GM21786 (cell line): ENCODE data around the gene CYFIP2.

ENCODE experiments used
- ATAC-seq: cut with Tn5 transposase; IDR thresholded peaks from one replicate; pipeline ENCODE4 v1.9.1; 2021; ENCODE audit not compliant: unreplicated experiment

CYFIP2 gene

DNA sequence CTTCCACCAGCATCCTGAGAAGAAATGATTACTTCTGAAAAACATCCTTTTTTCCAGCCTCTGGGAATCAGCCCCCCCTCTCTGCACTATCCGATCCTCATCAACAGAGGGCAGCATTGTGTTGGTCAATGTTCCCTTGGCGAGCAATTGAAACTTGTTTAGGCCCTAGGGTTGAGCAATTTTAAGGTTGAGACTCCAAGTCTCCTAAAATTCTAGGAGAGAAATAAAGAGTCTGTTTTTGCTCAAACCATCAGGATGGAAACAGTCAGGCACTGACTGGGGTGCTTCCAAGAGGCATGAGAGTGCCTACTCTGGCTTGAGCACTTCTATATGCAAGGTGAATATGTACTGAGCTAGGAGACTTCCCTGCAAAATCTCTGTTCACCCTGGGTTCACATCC is 12.4 kb upstream of the CYFIP2 start:
- ATAC-seq: peak; percentile 34

DNA sequence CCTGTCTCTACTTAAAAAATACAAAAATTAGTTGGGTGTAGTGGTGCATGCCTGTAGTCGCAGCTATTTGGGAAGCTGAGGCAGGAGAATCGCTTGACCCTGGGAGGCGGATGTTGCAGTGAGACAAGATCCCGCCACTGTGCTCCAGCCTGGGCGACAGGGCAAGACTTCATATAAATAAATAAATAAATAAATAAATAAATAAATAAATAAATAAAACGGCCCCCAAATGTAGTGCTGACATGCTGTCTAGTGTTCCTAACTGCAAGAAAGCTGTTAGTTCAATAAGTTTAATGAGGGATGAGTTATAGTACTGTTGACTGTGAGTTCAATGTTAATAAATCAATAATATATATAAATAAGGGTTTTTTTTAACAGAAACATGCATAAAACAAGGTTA is 7.5 kb upstream of the CYFIP2 start:
- no peak for ATAC-seq

DNA sequence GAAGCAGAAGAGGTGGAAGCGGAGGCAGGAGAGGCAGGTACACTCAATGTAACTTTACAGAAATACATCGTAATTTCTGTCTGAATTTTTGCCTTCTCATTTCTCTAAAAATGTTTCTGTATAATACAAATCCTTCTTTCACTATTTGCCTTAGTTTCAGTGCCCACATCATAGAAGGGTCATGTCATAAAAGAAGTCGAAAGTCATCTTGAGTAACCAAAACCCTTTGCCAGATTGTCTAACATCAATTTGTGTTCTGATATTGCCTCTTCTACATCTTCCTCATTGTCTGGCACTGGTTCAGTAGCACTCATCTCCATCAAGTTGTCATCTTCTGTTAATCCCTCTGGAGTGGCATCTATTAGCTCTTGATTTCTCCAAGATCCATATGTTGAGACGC is 6.2 kb upstream of the CYFIP2 start:
- no peak for ATAC-seq

DNA sequence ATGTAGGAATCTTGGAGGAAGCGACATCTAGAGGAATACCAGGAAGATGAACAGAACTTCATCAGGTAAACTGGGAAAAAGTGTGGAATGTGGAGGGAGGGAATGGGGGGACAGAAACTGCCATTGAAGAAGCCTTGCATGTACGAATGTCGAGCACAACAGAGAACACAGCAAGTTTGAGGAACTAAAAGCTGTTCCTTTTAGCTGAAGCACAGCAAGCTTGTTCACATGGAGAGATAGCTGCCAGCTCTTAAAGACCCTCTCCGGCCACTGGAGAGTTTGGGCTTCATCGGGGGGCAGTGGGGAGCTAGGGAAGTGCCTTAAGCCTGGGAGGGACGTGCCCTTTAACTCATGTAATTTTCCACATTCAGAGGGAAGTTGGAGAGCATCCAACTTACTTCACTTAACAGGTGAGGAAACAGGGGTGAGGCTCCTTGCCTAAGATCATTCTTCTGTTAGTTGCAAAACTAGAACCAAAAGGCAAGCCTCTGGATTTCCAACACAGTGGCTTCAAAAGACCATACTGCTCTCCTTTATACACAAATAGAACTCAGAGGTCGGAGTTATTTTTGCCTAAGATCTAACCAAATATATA is 2.3 kb upstream of the CYFIP2 start:
- no peak for ATAC-seq

DNA sequence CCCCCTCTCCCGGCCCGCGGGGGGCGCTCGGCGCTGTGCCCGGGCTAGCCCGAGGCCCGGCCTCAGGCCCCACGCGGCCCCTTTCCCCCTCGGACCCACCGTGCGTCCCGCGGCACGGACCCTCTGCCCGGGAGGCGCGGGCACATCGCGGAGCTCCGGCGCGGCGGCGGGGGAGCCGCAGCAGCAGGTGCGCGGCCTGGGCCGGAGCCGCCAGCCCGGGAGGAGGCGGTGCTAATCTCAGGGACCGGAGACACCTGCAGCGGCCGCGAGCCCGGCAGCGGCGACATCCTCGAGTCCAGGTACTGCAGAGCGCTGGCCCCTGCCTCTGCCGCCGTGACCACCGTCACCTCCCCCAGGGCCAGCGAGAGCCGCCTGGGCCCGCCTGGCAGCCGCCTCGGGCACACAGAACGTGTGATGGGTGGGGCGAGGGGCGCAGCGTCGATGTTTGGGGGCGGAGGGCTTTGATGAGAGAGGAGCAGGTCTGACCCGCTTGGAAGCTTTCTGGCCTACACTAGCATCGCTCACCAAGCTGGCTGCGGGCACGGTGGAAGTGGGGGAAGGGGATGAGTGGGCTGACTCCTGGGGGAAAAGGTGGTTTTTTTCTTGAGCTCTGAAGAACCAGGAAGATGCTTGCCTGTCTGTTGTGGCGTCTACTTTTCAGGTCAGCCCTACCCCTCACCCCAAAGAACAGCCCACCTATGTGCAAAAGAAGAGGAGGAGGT is 524 bp downstream of the CYFIP2 start:
- peak; percentile 35 for ATAC-seq

DNA sequence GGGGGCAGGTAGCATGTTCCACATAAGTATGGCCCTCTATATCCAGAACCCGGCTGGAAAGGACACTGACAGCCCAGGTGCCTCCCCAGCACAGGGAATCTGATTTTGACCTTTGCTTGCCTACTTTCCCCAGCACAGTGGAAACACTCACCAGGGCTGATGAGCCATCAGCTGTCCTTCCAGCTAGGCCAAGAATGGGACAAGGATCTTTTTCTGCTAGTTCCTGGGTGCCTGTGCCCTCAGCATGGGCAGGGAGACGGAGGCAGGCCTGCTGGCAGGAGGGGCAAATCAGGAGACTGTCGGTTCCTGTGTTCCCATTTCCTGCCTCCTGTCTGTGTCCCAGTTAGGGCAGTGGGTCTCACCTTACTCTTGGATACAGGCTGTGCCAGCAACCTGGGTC is 1.1 kb downstream of the CYFIP2 start:
- no peak for ATAC-seq

DNA sequence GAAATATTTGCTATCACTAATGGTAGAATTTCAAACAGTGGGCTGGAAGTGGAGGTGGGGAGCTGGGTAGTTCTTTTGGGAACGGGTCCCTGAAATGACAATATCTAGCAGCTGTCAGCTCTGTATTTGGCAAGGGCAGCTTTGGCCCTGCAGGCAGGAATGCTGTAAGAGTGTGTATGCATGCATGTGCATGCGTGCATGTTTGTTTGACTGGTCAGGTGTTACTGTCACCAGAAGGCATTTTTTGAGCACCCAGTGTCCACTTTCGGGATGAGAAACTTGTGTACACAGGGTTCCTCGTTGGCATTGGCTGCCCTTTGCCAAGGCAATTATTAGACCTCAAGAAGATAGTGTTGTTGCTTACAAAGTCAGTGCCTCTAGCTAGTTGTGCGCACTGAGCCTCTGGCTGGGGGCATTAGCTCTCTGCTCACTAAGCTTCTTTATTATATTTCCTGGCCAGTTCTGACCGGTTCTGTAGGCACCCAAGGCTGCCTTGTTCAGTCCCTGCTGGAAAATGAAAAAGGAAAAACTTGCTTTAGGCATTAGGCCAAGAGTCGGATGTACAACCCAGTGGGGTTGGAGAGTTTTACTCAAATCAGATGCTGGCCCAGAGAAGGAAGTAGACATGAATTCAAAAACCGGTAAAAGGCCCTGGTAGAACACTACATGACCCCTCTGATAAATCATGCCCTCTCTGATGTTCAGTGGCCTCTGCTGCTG is 2.0 kb downstream of the CYFIP2 start:
- no peak for ATAC-seq

DNA sequence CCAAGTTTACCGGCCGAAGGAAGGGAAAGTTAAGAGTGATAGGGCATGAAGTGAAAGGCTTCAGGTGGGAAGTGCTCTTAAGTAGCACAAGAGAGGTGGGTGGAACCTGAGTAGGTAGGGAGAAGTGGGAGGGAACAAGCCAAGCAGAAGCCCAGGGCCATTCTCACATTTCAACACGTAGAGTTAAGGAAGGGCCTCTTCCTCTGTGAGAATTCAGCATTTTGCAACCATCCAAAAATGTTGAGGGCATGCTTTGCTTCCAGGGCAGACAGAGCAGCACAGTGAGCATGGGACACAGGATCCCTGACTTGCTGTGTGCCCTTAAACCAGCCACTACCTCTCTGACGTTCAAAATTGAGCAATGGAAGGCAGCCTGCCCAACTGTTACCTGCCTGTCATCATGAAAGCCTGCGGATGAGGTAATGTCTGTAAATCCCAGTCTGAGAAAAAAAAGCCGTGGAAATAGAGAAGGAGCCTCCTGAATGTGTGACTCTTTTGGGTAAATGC is 3.3 kb downstream of the CYFIP2 start:
- ATAC-seq: no peak

DNA sequence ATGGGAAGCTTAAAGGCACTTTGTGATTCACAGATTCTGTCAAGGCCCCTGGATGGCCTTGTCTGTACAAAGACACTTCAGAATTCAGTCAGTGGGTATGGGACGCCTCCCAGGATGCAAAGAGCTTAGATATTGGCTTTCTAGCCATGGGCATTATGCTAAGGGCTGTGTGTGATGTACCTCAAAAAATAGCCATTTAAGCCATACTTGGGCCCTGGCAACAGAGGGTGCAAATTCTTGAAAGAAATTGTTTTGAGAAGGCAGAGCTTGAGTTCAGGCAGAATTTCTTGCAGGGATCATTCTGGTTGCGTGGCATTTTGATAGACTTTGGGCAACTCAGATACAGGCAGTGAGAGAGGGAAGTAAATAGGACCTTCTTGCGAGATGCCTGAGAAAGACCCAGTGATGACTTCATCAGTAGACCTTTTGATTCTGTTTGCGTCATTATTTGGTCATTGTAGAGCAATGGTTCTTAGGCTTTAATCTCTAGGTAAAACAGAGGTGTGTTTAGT is 3.9 kb downstream of the CYFIP2 start:
- no peak for ATAC-seq

DNA sequence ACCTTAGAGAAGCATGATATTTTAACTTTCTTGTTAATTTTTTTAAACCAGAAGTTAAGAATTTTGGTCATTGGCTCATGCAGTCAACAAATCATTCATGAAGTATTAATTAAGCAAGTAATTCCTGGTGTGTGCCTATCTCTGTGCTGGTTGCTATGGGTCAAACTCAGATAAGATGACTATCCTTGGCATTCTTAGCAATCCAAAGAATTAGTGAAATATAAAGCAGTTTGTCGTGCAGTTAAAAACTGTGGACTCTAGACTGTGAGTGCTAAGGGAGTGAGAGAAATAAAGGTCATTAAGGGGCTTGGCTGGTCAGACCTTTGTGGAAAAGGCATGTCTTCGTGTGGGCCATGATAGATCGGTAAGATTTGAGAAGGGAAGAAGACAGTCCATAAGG is 4.8 kb downstream of the CYFIP2 start:
- no peak for ATAC-seq

DNA sequence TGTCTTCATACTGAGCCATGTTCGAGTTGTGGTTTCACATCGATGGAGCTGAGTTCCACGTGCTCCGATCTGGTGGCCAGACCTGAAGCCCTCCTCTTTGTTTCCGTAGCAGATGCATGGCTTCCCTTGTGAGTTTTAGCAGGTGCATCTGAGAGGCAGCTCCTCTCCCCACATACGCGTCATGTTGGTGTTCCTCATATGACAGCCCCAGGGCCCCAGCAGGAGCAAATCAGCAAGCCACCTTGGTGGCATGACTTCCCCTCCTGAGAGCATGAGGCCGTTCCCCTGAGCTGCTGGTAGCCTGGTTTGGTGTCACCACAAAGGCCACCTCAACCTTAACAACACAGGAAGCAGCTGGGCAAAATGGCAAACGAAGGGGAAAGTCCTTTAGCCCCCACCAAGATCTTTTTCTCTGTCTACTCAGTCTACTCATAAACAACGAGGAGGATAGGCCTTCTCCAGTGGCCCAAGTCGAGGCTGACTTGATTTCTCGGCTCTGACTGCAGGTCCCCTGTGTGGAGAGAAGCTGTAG is 5.9 kb downstream of the CYFIP2 start:
- ATAC-seq: peak; percentile 81

DNA sequence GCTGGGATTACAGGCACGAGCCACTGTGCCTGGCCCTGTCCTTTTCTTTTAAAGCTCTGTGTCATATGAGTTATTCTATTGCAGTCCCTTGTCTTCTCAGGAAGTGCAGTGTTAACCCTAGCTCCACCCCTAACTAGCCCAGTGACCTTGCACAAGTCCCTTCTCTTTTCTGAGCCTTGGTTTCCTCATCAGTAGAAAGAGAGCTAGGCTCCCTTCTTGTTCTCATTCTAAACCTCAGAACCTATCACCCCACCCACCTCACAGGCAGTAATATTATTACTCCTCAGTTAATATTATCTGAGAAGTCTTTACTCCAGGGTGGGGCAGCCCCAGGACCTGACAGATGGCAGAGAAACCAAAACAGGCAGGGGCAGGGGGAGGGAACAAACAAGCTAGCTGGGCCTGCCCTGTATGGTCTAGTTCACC is 7.2 kb downstream of the CYFIP2 start:
- peak; percentile 46 for ATAC-seq

DNA sequence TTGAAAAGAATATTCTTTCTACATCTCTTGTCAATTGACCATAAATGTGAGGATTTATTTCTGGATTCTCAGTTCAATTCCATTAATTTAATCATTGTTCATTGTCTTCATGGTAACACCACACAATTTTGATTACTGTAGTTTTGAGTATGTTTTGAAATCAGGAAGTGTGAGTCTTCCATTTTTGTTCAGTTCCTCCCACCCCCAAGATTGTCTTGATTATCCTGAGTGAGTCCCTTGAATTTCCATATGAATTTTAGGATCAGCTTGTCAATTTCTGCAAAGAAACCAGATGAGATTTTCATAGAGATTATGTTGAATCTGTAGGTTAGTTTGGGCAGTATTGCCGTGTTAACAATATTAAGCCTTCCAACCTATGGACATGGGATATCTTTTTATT is 9.5 kb downstream of the CYFIP2 start:
- no peak for ATAC-seq

DNA sequence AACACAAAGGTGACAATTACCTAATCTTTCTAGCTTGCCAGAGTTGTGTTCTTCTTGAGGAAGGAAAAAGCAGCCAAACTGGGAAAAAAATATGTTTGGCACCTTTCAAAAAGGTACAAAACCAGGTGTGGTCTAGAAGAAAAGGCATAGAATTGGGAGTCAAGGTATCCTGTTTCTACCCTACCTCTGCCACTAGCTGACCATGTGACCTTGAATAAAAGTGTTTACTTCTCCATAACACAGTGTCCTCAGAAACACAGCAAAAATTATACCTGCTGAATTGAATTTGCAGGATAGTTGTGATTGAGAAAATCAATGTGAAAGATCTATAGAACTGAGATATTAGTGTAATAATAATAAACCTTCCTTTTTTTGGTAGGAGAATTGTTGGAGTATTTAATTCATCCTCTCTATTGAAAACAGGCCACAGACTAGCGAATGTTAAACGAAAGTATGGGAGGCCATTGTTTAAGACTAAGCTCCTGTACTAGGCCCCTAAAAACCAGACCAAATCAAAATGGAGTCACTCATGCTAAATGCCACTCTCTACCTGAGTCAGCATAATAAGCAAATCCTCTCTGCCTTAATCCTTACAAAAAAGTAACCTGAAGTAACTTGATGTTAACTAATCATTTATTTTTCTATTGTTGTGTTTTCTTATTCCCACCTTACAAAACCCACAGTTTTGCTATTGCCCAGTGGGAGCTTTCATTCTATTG is 12.6 kb downstream of the CYFIP2 start:
- ATAC-seq: no peak

DNA sequence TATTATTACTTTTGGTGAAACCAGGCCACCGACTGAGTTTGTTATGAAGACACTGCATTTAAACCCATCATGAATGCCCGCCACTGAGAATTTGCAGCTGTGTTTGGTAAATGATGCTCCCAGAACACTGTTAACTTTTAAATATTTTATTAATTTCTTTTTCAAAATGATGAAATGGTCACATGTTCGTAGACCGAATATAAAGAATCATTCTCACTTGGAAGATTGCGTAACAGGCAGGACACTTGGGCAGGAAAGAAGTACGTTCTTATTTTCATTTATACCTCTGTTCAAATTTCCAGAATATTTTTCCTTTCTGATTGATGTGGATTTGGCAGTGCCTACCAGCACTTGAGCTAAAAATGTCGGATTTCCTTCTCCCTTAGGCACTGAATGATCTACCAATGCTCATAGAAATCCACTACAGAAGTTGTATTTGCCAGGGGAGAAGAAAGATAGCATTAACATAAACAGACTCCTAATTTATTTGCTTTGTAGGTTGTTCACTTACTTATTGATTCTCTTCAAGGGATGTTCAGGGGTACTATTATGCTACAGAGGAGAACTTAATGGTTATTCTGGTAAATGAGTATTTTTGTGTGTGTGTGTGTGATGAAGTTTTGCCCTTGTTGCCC is 13.8 kb downstream of the CYFIP2 start:
- no peak for ATAC-seq

DNA sequence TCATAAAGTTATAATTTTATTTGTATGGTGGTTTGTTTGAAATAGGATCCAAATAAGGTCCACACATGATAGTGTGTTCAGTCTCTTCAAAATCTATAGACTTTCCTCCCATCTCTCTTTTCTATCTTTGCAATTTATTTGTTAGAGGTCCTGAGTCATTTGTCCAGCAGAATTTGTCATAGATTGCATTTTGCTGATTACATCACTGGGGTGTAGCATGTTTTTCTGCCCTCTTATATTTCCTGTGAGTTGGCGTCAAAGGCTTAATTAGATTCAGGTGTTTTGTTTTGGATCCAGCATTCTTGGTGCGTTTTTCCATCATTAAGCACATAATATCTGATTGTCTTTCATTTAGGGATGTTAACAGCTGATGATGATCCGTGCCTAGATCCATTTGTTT is 15.0 kb downstream of the CYFIP2 start:
- ATAC-seq: no peak

DNA sequence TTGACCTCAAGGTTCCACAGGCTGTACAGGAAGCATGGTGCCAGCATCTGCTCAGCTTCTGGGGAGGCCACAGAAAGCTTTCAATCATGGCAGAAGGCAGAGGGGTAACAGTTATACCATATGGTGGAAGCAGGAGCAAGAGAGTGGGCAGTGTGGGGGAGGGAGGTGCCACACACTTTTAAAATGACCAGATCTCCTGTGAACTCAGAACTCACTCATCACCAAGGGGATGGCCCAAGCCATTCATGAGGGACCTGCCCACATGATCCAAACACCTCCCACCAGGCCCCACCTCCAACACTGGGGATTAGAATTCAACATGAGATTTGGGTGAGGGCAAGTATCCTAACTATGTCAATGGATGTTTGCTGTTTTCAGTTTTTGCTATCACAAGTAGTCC is 16.2 kb downstream of the CYFIP2 start:
- no peak for ATAC-seq

DNA sequence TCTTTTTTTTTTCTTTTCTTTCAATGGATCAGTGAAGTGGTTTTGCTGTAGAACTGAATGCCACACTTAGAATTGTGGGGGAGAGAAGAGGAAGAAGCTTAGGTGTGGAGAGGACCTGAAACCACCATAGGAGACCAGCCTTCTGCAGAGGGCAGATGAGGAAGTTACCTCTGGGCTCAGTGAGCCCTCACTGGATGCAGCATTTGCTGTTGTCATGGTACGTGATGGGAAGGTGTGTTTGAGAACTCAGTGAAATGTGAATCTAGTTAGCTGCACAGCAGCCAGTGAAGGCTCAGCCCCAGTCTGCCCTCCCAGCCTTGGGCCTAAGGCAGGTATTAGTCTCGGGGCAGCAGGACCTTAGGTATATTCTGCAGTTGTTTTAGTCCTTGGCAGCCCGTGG is 17.5 kb downstream of the CYFIP2 start:
- peak; percentile 100 for ATAC-seq

DNA sequence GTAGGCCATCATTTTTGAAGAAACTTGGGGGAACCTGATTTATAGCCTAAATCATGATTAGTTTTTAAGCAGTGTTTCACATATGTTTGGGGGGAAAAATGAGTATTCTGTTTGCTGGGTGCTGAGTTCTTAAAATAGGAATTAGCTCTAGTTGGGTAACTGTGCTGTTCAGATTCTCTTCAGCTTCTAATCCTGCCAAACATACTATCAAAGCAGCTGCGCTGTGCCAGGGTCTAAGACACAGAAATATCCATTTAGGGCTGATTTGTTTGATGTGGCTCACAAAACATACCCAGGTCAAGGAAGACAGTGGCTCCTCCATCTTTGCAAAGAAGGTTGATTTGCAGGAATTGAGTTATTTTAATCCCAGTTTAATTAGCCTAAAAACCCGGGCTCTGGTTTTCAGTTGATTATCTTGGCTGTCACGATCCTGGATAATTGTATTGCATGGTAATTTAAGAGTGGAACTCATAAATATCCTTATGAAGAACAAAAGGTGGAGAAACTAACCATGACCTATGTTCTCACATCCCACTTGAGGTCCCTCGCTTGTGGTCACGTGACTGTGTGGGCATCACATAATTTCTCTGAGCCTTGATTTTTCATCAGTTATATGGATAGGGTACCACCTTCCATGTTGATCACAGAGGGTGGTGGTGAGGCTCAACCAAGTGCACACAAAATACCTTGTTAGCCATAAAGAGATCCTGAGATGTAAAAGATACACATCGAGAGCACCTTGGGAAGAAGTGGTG is 18.7 kb downstream of the CYFIP2 start:
- ATAC-seq: no peak
